Measurements from ENCODE around the gene GCLM.

DNA sequence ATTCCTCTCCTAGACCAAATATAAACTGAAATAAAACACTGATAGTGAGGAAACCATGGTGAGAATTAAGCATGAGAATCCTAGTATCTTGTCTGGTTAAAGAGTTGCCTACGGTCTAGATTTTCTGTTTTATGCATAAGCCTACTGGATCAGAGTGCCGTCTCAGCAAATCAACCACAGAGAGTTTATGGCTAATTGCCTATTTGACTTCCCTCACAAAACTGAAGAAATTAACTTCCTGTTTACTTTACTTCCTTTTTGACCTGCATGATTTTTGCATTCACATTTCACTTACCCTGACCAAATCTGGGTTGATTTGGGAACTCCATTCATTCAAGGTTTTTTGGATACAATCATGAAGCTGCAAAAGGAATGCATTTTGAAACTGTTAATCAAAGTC lies 5.0 kb downstream of the GCLM start:
- TF ChIP-seq, protein P1, sequence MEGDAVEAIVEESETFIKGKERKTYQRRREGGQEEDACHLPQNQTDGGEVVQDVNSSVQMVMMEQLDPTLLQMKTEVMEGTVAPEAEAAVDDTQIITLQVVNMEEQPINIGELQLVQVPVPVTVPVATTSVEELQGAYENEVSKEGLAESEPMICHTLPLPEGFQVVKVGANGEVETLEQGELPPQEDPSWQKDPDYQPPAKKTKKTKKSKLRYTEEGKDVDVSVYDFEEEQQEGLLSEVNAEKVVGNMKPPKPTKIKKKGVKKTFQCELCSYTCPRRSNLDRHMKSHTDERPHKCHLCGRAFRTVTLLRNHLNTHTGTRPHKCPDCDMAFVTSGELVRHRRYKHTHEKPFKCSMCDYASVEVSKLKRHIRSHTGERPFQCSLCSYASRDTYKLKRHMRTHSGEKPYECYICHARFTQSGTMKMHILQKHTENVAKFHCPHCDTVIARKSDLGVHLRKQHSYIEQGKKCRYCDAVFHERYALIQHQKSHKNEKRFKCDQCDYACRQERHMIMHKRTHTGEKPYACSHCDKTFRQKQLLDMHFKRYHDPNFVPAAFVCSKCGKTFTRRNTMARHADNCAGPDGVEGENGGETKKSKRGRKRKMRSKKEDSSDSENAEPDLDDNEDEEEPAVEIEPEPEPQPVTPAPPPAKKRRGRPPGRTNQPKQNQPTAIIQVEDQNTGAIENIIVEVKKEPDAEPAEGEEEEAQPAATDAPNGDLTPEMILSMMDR (IDR thresholded peaks at IDR 0.05; ENCODE audit: insufficient read depth, low read length), result no peak
- TF ChIP-seq POLR2AphosphoS5 (IDR thresholded peaks at IDR 0.05; ENCODE audit: low read depth) (no peak), GABPA (IDR thresholded peaks at IDR 0.05; ENCODE audit: low read depth) (no peak)
- TF ChIP-seq, protein P2, sequence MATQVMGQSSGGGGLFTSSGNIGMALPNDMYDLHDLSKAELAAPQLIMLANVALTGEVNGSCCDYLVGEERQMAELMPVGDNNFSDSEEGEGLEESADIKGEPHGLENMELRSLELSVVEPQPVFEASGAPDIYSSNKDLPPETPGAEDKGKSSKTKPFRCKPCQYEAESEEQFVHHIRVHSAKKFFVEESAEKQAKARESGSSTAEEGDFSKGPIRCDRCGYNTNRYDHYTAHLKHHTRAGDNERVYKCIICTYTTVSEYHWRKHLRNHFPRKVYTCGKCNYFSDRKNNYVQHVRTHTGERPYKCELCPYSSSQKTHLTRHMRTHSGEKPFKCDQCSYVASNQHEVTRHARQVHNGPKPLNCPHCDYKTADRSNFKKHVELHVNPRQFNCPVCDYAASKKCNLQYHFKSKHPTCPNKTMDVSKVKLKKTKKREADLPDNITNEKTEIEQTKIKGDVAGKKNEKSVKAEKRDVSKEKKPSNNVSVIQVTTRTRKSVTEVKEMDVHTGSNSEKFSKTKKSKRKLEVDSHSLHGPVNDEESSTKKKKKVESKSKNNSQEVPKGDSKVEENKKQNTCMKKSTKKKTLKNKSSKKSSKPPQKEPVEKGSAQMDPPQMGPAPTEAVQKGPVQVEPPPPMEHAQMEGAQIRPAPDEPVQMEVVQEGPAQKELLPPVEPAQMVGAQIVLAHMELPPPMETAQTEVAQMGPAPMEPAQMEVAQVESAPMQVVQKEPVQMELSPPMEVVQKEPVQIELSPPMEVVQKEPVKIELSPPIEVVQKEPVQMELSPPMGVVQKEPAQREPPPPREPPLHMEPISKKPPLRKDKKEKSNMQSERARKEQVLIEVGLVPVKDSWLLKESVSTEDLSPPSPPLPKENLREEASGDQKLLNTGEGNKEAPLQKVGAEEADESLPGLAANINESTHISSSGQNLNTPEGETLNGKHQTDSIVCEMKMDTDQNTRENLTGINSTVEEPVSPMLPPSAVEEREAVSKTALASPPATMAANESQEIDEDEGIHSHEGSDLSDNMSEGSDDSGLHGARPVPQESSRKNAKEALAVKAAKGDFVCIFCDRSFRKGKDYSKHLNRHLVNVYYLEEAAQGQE (IDR thresholded peaks at IDR 0.05; ENCODE audit: insufficient replicate concordance, low read depth), result no peak

Data from HL-60 (cell line).